Measurements from ENCODE around the gene TOR1AIP1. TPM values are rescaled to one million over a fixed set of nuclear protein-coding genes. Genes with fewer than 3 reads are reported as not detected.

The TOR1AIP1 gene
- polyA plus RNA-seq, 2 of the 4 experiments (the other 2 are of a cell fraction), result 31.3 to 38.4 TPM

GRCh38 chr1:179937668-179938254, 55.7 kb downstream of the TOR1AIP1 start:
- peaks cover 11% of the 10 kb centered on the region; the same call in 2 of the 3 replicates for H3K4me1 ChIP-seq
- DNase-seq (ENCODE audit: low read depth in 1 of 2, low spot score in 1 of 2) (no peak), ATAC-seq (no peak), FAIRE-seq (no peak)
- no peaks in the 10 kb centered on the region for H3K9me3 ChIP-seq
- H3K4me3 ChIP-seq, result no peak overlapping the region
- ChIA-PET POLR2A (no interaction called here), CTCF (interaction anchor here (1.3 kb wide), 1 partner anchor 13 kb away, joined by 4 read pairs; no protein-coding TSS in a partner anchor)
- no peak overlapping the region for H3K27ac ChIP-seq
- 0 out of 3 replicates have a peak overlapping the region, but pooled peaks have one; percentile 1 for H3K4me2 ChIP-seq
- TF ChIP-seq ZC3H11A (IDR thresholded peaks at IDR 0.05) (no peak), CTCF (IDR thresholded peaks at IDR 0.05) (no peak), SMC3 (IDR thresholded peaks at IDR 0.05) (no peak), BHLHE40 (IDR thresholded peaks at IDR 0.05; ENCODE audit: low read depth, low read length) (no peak), FOSL2 (IDR thresholded peaks at IDR 0.05) (no peak), FOSL2 (CRISPR knock-in tag; IDR thresholded peaks at IDR 0.05) (no peak), MYC (IDR thresholded peaks at IDR 0.05; ENCODE audit: borderline replicate concordance, low read length) (no peak)

- Histone ChIP-seq H3K4me2 (no peak overlapping the region), H3K4me3 (no peak overlapping the region), H3K9me3 (no peaks in the 10 kb centered on the region), H3K27ac (no peak overlapping the region), H3K4me1 (peaks cover 11% of the 10 kb centered on the region; the same call in 2 of the 3 replicates)
- WGBS (ENCODE audit: missing lambda C conversion rate), result 46% methylated on average over 2 of the region's 2 CpGs
- no peak for ATAC-seq
- CTCF ChIA-PET, result interaction anchor here (1.2 to 1.3 kb wide), 2 partner anchors 12 to 14 kb away, joined by 3 to 4 read pairs; no protein-coding TSS in a partner anchor
- TF ChIP-seq RARB (CRISPR knock-in tag; IDR thresholded peaks at IDR 0.05) (no peak), MAZ (IDR thresholded peaks at IDR 0.05; ENCODE audit: borderline replicate concordance, low read depth, low read length) (no peak), RFX5 (IDR thresholded peaks at IDR 0.05) (no peak), FOSB (CRISPR knock-in tag; IDR thresholded peaks at IDR 0.05) (no peak), JUNB (IDR thresholded peaks at IDR 0.05) (no peak), HOXB13 (CRISPR knock-in tag; IDR thresholded peaks at IDR 0.05; ENCODE audit: low read depth) (no peak), PBX3 (IDR thresholded peaks at IDR 0.05) (no peak), ZNF302 (CRISPR knock-in tag; IDR thresholded peaks at IDR 0.05) (no peak), FOXS1 (CRISPR knock-in tag; IDR thresholded peaks at IDR 0.05) (no peak), FOSL2 (IDR thresholded peaks at IDR 0.05) (no peak), FOSL2 (CRISPR knock-in tag; IDR thresholded peaks at IDR 0.05) (no peak), BHLHE40 (IDR thresholded peaks at IDR 0.05; ENCODE audit: low read depth, low read length) (no peak), ESRRA (IDR thresholded peaks at IDR 0.05; ENCODE audit: borderline replicate concordance, low read length) (no peak), MYC (IDR thresholded peaks at IDR 0.05; ENCODE audit: borderline replicate concordance, low read length) (no peak)
- TF ChIP-seq, protein P1, sequence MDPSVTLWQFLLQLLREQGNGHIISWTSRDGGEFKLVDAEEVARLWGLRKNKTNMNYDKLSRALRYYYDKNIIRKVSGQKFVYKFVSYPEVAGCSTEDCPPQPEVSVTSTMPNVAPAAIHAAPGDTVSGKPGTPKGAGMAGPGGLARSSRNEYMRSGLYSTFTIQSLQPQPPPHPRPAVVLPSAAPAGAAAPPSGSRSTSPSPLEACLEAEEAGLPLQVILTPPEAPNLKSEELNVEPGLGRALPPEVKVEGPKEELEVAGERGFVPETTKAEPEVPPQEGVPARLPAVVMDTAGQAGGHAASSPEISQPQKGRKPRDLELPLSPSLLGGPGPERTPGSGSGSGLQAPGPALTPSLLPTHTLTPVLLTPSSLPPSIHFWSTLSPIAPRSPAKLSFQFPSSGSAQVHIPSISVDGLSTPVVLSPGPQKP (IDR thresholded peaks at IDR 0.05; ENCODE audit: low read depth, low read length), result no peak
- TF ChIP-seq, protein P2, sequence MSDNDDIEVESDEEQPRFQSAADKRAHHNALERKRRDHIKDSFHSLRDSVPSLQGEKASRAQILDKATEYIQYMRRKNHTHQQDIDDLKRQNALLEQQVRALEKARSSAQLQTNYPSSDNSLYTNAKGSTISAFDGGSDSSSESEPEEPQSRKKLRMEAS (IDR thresholded peaks at IDR 0.05), result no peak
- TF ChIP-seq, protein P3, sequence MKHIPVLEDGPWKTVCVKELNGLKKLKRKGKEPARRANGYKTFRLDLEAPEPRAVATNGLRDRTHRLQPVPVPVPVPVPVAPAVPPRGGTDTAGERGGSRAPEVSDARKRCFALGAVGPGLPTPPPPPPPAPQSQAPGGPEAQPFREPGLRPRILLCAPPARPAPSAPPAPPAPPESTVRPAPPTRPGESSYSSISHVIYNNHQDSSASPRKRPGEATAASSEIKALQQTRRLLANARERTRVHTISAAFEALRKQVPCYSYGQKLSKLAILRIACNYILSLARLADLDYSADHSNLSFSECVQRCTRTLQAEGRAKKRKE (CRISPR knock-in tag; IDR thresholded peaks at IDR 0.05; ENCODE audit: low read depth), result no peak
- TF ChIP-seq, protein P4, sequence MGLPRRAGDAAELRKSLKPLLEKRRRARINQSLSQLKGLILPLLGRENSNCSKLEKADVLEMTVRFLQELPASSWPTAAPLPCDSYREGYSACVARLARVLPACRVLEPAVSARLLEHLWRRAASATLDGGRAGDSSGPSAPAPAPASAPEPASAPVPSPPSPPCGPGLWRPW (IDR thresholded peaks at IDR 0.05), result no peak
- POLR2A ChIA-PET, result no interaction called here
- FAIRE-seq, result no peak
- no peak for DNase-seq (ENCODE audit: low read depth in 1 of 2, low spot score in 1 of 2)
These were observed 56.7 kb downstream of the TOR1AIP1 start for GRCh38 chr1:179938752-179939151.
